GM13976 (cell line): ENCODE results near the gene TRAF2.

ENCODE experiments used
- DNase-seq: peaks from one replicate; pipeline ENCODE4 v3.0.0; 2012; ENCODE audit warnings: low spot score
- CTCF ChIP-seq: IDR thresholded peaks from 2 replicates; pipeline ENCODE4 v1.5.1; 2012; ENCODE audit warnings: borderline replicate concordance, mild to moderate bottlenecking; ENCODE audit not compliant: insufficient read depth; ENCODE audit errors: extremely low read depth, missing control alignments, control extremely low read depth
- in situ Hi-C: fragments of 300-500 bp; cut with MboI; formaldehyde crosslinking; loops from one replicate; pipeline ENCODE4 v1.12.0; 2022; ENCODE audit warnings: low sequenced_read_pairs, mixed read lengths, inconsistent platforms; ENCODE audit not compliant: unreplicated experiment

TRAF2 gene

GRCh38 chr9:136844761-136845464, 41.4 kb upstream of the TRAF2 start:
- TF ChIP-seq CTCF = no peak
- in situ Hi-C loops = no loop called here
- no peak for DNase-seq

GRCh38 chr9:136845465-136846260, 40.7 kb upstream of the TRAF2 start:
- in situ Hi-C loops = no loop called here
- no peak for TF ChIP-seq CTCF

GRCh38 chr9:136846376-136847087, 39.8 kb upstream of the TRAF2 start:
- no peak for DNase-seq

More at GRCh38 chr9:136845465-136846260, 40.7 kb upstream of the TRAF2 start:
- DNase-seq = no peak

GRCh38 chr9:136847088-136847825, 39.1 kb upstream of the TRAF2 start:
- in situ Hi-C loops = no loop called here
- TF ChIP-seq CTCF = no peak
- DNase-seq = peak; percentile 64

More at GRCh38 chr9:136846376-136847087, 39.8 kb upstream of the TRAF2 start:
- no peak for TF ChIP-seq CTCF
- in situ Hi-C loops = no loop called here

- no peak for TF ChIP-seq CTCF
- in situ Hi-C loops = no loop called here
- peak; percentile 85 for DNase-seq
These were observed 38.4 kb upstream of the TRAF2 start for GRCh38 chr9:136847826-136848392.
